Stimulated activated CD8-positive, alpha-beta memory T cell treated with anti-CD3 and anti-CD28 coated beads, Interleukin-4, amount 100 ng/mL, for 1 hour (primary cell): ENCODE results near the gene GPC6.
"Not testable (repeated sequence)": the region's sequence is repeated elsewhere in the genome, so short reads cannot be mapped to it uniquely, and the experiment has no call there.

Experiments
- DNase-seq, 2 donors: peaks; one replicate each; pipeline ENCODE4 v3.0.0-alpha.2; 2020; ENCODE audit warnings: low read depth in 2 of 2, low spot score in 1 of 2

The GPC6 gene

DNA sequence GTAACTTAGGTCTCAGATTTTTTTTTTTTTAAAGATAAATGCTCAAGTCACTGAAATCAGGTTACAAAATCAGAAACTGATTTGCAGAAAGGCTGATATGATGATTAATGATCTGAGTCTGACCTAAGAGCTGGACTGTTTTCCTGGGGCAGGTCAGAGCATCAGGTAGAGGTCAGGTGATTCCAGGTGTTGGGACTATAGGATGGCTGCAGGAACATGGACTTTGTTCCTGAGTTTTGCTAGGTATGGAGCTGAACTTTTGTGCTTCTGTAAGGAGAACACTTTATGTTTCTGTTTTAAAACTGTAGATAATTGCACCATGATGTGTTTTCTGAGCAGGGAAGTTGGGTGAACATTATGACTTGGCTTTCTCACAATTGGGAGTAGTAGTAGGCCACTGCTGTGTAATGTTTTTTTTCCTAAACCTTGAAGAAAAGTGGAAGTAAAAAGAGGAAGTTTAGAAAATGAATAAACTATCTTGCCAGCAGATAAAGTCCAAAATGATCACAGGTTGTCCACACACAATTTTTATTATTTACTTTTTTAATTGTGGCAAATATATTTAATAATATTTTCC, 955.7 kb downstream of the GPC6 start:
- no peak for DNase-seq

DNA sequence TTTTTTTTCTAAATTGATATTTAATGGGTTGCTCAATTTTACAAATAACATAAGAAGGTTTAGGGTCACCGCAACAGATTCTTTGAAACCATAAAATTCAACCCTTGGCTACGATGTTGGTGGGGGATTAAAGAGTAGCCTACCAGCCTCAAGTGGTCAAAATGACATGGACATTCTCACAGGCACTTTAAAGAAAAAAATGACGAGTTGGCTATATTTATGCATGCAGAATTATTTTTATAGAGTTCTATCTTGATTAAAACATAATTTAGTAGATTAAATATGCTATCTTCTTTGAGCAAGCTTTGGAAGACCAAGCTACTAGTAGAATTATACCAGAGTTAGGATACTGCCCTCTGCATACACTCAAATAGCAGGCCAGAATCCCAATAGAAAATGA, 959.9 kb downstream of the GPC6 start:
- DNase-seq, result no peak

DNA sequence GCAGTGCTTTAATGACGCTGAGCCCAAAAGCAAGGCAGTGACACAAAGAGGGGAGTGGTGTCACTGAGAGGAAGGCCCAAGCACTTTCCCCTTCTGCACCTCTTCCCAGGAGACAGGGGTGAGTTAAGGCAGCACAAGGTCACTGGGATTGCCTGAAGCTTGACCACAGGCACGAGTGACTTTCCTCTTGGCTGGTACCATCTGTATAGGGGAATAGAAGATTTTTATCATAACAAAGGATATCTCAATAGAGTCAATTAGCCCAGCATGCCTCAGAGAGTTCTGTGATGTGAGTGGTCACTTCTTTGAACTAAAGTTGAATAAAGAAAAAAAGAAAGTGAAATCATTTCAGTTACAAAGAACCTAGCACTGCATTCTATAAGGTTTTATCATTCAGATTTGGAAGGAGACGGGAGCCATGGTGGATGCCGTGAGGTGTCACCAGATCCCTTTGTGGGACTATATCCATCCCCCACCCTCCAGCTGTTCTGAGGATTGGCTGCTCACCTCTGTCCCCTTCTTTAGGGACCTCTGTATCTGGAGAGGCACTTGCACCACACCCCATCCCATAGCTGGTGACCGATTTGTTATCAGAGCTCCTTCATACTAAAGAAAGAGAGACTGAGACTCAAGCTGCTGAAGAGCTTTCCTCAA, 961.7 kb downstream of the GPC6 start:
- DNase-seq, result no peak

DNA sequence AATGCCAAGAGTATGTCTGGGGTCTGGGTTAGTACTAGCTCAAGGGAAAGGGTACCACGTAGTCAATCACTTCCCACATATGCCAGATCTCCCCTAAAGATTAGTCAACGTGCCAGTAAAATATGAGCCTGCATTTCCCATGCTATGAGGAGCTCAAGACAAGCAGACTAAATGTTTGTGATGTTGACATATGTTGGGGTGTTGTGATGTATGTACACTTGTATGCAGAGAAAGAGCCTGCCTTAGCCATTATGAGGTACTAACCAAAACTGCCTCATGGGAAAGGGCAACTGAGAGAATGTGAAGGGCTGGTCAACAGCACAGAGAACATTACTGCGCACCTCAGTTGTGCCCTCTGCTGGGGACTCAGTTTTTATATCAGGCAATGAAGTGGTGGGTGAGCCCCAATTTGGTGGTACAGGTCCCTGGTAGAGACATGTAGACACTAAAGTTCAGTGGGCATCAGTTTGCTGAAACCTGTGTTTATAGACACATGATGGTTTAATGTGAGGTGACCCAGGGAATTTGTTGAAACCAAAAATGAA, 965.9 kb downstream of the GPC6 start:
- no peak for DNase-seq

DNA sequence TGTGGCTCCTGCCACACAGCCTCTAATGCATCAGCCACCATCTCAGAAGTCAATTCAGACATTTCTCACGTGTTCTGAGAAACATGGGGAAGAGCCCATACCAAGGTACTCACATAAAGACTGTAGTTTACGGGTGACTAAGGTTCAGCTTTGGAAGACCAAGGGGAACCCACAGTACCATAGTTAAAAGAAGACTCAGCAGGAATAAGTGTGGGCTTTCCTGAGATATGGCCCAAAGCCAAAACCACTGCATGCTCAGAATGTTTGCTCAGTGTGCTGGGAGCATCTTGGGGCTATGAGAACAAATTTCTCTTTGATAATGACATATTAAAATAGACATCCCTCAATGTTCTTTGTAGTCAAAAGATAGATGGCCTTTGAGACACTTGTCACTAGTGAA, 969.1 kb downstream of the GPC6 start:
- no peak for DNase-seq

DNA sequence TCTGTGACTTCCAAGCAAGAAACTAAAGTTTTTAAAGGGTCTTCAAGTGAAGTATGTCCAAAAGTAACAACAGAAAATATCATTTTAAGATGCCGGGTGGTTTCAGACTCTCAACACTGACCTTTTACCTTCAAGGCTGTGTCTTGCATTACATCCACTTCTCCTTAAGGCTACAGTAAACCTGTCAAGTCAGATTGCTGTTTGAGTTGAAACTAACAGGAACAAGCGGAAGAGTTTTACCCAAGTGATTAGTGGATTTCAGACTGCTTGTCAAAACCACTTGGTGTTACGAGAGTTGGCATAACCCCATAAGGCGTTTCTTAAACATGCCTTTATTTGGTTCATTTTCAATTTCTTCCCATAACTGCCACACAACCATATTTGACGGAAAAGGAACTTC, 969.8 kb downstream of the GPC6 start:
- DNase-seq, result no peak

DNA sequence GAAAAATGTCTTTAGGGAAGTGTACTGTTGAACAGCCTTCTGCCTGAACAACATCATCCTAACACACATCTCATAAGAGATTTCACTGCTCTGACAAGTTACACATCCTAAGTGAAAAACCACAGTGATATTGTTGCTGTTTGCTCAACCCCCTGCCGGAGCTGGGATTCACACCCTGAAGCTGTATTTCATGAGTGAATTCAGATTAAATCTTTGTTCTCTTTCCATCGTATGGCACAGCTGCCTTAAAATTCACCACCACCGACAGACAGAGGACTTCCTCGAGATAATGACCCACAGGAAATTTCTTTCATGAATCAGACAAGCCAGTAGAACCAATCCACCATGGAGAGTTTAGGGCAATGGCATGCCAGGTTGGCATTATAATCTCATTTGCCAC, 972.1 kb downstream of the GPC6 start:
- no peak for DNase-seq

DNA sequence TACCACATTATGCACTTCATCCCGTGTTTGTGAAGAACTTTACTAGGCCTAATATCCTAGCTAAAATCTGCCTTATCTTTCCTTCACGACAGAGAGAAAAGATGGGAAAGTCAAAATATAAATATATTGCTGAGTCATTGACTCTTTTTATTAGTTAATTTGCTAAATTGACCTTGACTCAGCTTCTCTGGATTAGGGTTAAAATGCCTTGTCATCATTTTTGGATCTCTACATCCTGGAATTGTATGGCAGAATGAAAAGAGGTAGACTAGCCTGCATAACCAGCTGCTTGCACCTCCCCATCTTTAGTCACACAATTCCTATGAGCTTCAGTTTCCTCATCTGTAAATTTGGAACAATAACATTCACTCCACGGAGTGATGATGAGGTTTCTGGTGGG, 972.5 kb downstream of the GPC6 start:
- DNase-seq, result no peak

DNA sequence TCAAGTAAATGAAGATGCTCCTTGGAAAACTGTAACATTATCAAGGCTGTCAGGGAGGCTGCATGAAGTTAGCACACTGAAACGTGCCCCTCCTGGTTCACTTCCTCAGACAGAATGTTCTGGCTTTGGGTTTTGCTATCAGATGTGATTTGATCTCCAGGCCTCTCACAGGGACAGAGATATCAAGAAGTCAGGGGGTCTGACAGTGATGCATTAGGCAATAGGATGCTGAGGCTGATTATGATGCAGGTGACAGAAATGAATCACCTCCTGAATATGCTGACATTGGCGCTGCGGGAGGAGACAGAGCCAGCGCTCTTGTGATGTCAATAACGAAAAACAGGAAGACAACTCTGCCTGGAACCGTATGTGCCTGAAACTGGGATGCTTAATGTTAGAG, 974.4 kb downstream of the GPC6 start:
- DNase-seq, result no peak

DNA sequence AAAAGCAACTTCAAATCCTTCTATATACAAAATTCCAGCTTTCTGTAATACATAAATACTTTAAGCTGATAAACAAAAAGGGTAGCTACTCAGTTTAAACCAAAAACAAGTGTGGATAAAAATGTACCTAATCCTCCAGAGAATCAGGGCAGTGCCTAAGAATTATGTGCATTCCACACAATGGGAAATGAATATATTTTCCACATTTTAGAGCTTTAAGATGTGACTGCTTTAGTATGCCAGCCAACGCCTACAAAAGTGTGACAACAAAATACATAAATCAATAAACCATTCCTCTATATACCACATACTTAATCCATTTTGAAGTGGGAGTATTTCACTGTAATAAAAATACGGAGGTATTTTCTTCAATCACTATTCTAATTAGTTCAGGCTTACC, 977.6 kb downstream of the GPC6 start:
- no peak for DNase-seq

DNA sequence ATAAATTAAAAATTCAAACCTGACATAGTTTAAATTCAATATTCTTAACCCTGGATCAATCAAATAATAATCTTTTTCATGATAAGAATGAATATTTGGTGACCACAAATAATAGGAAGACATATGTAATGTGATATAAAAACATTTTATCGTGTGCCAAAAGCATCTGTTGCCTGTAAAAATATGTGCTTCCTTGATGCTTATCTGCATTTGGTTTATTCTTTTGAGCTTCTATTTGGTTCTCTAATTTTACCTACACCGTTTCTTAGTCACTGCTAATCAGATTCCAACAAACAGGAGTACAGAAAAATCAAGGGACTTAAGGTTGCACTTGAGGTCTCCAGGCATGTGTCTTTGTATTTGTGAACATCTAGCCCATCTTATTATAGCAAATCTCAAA, 978.3 kb downstream of the GPC6 start:
- DNase-seq, result no peak

DNA sequence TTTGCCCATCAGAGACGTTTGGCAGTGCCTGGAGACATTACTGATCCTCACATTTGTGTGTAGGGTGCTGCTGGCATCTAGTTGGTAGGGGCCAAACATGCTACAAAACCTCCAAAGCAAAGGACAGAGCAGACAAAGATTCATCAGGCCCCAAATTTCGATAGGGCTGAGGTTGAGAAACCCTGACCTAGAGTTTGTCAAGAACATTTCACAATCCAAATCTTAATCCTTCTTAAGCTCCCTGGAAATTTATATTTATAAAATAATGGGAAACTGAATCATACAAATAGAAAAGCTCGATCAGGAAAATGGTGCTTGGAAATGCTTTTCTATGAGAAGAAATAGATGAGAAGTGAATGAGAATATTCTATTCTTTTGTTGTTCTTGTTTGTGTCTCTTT, 979.3 kb downstream of the GPC6 start:
- no peak for DNase-seq

DNA sequence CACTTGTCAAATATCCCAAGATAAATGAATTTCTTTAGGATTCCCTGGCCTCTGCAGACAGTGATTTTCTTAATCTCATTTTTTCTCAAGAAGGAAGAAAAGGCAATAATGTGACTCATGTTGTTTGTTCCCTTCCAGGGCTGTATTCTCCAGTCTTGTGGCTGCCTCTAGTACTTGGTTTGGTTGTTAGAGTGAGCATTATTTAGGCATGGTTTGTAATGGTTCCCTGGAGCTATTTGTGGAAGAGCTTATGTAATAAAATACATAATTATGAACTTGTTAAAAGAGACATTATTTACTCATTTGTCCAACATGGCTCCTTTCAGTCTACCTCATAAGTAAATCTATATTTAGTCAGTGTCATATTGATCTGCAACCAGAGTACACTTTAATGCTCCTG, 982.5 kb downstream of the GPC6 start:
- DNase-seq, result no peak

DNA sequence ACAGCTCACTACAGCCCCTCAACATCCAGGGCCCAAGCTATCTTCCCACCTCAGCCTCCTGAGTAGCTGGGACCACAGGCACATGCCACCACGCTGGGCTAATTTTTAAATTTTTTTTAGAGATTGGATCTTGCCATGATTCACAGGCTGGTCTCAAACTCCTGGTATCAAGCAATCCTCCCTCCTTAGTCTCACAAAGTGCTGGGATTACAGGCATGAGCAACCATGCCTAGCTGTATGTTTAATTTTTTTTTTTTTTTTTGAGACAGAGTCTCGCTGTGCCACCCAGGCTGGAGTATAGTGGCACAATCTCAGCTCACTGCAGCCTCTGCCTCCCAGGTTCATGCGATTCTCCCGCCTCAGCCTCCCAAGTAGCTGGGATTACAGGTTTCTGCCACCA, 983.3 kb downstream of the GPC6 start:
- not testable (repeated sequence) for DNase-seq

DNA sequence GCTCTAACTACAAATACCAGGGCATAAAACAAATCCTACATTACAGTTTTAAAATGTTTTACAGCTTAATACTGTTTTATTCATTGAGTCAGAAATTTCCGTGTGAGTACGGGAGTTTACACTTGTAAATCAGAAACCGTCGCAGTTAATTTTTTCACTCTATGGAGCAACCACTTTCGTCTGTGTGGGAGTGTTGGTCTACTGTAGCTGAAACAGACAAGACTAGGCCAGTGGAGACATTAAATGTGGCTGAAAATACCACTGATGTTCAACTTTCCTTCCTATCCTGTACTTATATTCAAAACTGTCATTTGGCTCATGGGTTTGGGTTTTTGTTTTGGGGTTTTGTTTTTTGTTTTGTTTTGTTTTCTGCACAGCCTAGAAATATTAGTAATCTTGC, 984.2 kb downstream of the GPC6 start:
- DNase-seq, result no peak

DNA sequence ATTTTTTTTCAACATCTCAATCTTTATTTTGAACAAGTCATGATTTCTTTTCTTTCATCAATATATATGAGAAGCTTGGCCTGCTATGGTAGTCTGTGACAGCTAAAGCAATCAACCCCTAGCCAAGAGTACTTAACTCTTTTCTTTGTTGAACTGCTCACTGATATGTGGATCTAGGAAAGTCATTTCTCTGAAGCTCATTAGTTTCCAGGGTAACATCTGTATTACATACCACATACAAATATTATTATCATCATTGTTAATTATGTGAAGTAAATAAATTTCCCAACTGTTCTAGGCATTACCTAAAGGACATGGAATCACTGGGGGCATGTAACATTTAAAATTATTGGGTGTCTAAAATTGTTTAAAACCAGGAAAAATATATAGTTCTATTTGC, 985.6 kb downstream of the GPC6 start:
- DNase-seq, result no peak

DNA sequence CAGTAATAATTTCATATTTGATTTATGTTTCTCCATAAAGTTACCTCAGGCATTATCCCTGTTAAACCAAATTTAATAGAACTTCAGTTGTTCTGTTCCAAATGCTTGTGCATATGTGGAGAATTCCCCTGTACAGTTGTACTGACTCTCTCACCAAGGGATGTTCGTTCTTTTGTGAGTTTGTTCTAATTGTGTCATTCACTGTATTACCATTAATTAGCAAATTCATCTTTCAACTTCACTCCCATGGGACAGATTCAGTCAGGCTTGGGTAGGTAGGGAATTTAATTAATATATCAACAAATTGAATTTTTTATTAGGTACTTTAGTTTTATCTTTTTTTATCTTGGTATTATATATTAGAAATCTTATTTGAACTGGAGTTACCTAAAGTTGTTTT, 987.5 kb downstream of the GPC6 start:
- DNase-seq, result no peak

DNA sequence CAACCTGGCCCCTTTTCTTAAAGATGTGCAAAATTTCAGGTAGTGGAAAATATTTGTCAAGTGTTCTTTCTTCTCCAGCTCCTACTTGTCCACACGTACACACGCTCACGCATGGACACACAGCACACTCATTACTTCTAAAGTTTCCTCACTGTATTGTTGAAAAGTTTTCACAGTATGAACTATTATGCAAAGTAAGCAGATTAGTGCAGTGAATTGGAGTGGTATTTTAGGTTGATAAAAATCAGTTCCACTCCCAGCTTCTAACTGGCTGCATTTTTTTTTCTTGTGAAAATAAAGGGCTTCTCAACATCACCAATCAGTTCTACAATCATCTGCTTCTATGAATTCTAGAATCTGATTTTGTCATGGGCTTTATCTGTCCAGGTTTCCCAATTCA, 988.4 kb downstream of the GPC6 start:
- no peak for DNase-seq

DNA sequence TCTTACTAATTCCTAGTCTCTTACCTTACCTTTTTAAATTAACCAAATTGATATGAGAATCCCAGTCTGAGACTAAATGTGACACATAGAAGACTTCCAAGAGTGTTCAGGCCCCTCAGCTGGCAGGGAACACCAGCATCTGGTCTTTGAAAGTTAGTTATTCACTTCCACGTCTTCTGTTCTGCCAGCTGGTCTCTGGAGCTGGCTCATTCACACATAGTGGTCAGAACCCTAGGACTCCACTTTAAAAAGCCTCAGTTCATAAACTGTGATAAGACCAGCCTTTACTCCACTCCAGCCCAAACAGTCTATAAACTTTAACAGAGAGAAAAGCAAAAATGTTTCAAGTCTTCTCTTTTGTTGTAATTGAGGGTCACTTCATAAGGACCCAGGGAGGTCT, 989.9 kb downstream of the GPC6 start:
- DNase-seq, result no peak

DNA sequence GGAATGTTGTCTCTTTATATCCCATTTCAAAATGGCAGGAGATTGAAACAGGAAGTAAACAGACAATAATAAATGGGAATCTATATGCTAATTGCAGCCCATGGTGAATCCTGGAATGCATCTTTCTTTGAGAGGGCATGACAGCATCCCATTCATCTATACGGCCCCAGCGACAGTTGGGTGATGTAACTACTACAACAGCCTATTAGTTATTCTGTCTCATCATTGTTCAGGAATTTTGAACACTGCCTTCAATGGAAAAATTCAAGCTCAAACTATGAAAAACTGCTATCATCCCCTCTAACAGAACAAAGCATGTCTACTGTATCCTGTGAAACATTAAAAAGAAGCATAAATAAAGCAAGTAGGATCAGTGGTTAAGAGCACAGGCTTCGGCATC, 990.8 kb downstream of the GPC6 start:
- DNase-seq, result no peak

DNA sequence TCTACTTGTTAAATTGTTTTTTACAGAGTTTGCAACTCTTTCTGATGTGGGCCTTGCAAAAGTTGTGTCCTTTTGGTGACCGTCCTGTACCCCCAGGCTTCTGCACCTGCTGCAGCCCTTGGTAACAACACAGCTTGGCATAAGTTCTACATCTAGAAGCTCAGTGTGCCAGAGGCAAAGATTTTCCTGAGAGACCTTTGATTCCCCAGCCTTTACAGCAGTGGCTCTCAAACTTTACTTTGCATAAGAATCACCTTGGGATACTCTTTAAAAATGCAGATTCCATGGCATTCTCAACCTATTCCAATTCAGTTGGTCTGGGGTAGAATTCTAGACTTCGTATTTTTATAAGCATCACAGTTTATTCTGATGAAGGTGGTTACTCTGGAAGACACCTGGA, 991.9 kb downstream of the GPC6 start:
- DNase-seq, result no peak

DNA sequence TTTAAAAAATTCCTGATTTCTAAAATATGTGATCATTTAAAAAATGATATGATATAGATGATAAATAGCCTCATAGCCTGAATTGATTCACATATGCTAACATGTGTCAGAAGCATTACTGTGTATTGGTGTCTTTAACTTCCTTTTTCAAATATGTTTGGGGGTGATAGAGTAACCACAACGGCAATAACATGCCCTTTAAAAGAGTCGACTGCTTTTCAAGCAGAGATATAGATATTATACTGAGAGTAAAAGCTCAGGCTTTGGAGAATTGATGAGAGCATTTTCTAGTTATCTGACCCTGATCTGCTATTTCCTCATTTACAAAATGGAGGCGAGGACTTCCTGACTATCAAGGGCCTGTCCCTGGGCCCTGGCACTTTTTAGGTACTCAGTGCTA, 992.3 kb downstream of the GPC6 start:
- no peak for DNase-seq

DNA sequence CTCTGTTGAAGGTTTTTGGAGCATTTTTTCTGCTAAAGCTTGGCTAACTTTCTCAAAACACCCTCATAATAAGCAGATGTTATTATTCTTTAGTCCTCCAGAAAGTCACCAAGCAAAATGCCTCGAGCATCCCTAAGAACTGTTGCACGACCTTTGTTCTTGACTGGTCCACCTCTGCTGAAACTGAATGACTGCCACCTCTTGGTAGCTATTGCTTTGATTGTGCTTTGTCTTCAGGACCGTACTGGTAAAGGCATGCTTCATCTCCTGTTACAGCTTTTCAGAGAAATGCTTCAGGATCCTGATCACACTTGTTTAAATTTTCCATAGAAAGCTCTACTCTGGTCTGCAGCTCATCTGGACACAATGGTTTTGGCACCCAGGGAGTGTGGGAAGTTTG, 998.1 kb downstream of the GPC6 start:
- DNase-seq, result no peak
